Fibroblast of peridontal ligament (primary cell): ENCODE measurements around the gene CCNH.
A peak's percentile ranks its signal among the peaks of the same experiment; 100 is the strongest.

ENCODE experiments used
- DNase-seq: peaks from one replicate; pipeline ENCODE4 v3.0.0-alpha.2; 2010; ENCODE audit errors: extremely low read depth

Gene CCNH

GRCh38 chr5:87412630-87413342, at the start of gene CCNH:
Gene CCNH (minus strand): TSS chr5:87412930. CDS start chr5:87412794, 136 bp downstream.
- DNase-seq = peak; percentile 98

DNA sequence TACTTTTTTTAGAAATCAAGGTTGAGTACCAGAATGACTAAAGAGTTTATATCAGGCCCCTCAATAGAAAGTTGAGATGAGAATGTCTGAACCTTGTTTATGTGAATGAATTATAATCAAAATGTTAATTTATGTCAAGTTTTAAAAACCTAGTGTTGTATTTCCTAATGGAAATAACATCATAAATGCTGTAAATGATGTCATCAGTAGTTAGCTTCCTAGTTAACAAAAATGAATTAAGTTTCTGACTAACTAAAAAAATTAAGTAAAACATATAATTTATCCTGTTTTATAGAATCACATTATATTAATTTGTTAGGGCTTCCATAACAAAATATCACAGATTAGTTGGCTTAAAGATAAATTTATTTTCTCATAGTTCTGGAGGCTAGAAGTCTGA, 45.0 kb upstream of the CCNH start:
- no peak for DNase-seq

GRCh38 chr5:87453801-87454200, 41.1 kb upstream of the CCNH start:
- DNase-seq = no peak

DNA sequence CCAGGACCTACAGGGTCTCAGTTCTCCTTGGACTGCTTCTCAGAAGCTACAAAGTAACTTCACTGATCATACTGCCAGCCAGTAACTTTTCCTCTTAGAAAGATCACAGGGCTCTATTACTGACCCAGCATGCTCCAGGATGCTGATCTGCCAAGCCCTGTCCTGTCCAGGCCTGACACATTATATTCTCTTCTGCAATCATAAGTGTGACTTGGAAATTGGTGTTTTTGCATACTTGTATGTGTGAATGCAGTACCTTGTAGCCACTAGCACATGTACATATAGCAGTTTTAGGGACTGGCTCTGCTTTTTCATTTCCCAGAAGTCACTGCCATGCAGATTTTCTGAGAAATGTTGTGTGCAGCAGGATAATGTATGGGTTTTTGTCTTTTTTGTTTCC, 40.1 kb upstream of the CCNH start:
- DNase-seq = no peak

- no peak for DNase-seq
Observed at GRCh38 chr5:87442419-87442818, 29.7 kb upstream of the CCNH start.

DNA sequence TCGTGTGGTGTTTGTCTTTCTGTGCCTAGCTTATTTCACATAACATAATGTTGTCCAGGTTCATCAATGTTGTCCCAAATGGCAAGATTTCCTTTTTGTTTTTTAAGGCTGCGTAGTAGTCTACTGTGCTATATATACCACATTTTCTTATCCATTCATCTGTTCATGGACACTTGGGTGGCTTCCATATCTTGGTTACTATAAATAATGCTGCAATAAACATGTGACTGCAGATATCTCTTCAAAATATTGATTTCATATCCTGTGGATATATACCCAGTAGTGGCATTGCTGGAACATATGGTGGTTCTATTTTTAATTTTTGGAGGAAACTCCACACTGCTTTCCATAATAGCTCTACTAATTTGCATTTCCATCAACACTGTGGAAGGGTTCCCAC, 25.5 kb upstream of the CCNH start:
- DNase-seq = no peak

GRCh38 chr5:87437724-87438123, 25.0 kb upstream of the CCNH start:
- DNase-seq = no peak

GRCh38 chr5:87435144-87435694, 22.5 kb upstream of the CCNH start:
- no peak for DNase-seq

GRCh38 chr5:87434461-87434860, 21.7 kb upstream of the CCNH start:
- DNase-seq = no peak

DNA sequence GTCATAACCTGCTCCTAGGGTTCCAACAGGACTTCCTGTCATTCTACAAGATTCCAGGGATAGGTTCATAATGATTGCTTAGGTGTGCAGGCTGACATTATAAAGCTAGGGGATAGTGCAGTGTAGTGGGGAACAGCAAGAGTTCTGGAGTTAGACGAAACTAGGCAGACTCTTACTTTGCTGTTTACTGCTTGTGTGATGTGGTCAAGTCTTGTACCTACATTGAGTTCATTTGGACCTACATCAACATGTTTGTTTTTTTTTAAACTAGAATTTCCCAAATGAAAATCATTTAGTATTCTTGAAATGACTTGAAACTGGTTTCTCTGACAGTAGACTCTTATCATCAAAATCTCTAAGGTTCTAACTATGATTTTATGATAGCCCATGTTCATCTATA, 21.2 kb upstream of the CCNH start:
- DNase-seq = no peak

GRCh38 chr5:87432460-87432859, 19.7 kb upstream of the CCNH start:
- no peak for DNase-seq

- DNase-seq = no peak
Observed at GRCh38 chr5:87430863-87431457, 18.2 kb upstream of the CCNH start.

DNA sequence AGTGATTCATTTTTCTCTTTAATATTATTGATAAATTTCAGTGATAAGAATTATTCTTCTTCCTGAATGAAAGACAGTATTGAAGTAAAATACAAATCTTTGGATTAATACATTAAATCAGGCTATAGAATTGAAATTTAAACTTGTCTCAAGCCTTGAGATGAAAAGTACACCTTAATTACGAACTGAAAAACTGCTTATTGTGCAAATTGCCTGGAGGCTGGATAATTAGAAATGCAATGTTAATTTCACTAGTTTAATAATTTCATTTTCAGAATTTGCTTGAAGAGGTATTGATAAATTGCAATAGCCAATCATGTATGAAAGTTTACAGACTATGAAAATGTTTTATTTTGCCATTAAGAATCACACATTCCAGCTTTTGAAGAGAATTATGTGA, 11.0 kb upstream of the CCNH start:
- no peak for DNase-seq

DNA sequence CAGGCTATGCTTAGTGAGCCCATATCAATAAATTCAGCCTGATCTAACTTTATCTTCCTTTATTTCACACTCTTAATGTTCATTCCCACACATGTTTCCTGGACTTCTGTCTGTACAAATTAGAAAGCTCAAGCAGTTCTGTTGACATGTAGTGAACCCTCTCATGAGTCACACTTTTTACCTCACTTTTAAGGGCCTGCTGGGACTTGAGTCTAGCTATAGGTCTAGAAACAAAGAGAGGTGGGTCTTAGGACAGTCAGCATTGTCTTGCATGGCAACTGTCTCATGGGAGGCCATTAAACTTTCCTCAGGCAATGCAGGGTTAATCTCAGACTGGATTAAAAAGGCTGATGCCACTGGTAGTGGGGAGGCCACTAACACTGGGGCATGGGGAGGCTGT, 8.6 kb upstream of the CCNH start:
- no peak for DNase-seq

GRCh38 chr5:87418506-87418905, 5.8 kb upstream of the CCNH start:
- DNase-seq = no peak

GRCh38 chr5:87413343-87413645, 564 bp upstream of the CCNH start:
- no peak for DNase-seq

- DNase-seq = peak; percentile 58
Observed at GRCh38 chr5:87411973-87412629, 629 bp downstream of the CCNH start.

GRCh38 chr5:87411586-87411972, 1.2 kb downstream of the CCNH start:
- peak; percentile 35 for DNase-seq

- DNase-seq = peak; percentile 83
Observed at GRCh38 chr5:87410931-87411330, 1.8 kb downstream of the CCNH start.

- no peak for DNase-seq
Observed at GRCh38 chr5:87408204-87408603, 4.5 kb downstream of the CCNH start.

DNA sequence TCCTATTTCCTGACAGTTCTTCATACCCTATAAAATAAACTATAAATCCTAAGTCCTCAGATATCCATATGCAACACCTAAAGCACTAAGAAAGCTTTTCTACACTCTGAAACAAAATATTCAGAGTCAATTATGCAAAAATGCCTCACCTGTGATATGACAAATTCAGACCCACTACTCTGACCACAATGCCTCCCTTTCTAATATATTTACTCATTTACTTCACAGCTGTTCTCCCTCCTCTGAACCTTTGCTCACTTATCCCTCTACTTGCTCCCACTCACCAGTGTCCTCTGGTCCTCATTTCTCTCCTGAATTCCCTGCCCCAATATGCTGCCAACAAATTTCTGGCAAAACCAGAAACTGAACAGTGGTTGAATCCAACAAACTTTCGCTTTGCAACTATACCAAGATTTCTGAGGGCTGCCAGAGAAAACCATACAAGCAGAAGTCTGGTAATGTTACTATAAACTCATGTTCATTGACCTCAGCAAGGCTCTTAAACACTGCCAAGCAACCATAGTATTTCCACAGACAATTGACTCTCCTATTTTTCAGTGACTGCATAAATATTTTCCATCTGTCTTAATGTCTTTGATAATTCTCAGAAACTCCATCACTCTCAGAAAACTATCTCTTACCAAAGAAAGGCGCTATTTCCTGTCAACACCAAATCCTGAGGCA, 7.1 kb downstream of the CCNH start:
- peak; percentile 86 for DNase-seq

- DNase-seq = no peak
Observed at GRCh38 chr5:87404359-87404758, 8.4 kb downstream of the CCNH start.

DNA sequence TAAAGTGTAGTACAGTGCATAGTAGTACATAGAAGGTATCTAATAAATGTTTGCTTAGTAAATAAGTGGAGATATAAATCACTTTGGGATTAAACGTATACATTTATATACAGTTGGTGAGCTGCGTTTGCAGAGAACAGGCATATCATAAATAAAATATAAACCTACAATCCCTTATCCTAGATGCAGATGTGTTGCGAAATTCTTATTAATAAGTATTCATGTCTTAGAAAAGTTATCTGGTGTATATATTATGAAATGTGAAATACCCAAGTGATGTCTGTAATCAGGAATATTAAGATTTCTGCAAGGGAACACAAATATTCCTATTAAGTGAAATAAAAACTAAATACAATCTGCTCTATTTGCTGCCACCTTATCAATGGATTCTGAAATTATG, 8.8 kb downstream of the CCNH start:
- no peak for DNase-seq
